Spleen (tissue), 7 donors: ENCODE data around the gene CHMP4A.

Experiments
- POLR2A ChIP-seq, 3 donors: fragments of 450-650 bp; IDR thresholded peaks; one replicate each; pipeline ENCODE4 v1.5.1; 2017; ENCODE audit warnings: antibody characterized with exemption in 3 of 3, mild to moderate bottlenecking in 1 of 3
- POLR2AphosphoS5 ChIP-seq, 3 donors: sonication (generic); formaldehyde crosslinking; IDR thresholded peaks; one replicate each; pipeline ENCODE4 v1.5.1; 2017; ENCODE audit warnings: antibody characterized with exemption in 3 of 3
- TF ChIP-seq, protein P1 (sequence below), 11 experiments: fragments of 200-600 bp in 7 of 11; fragments of 450-650 bp in 4 of 11; sonication (generic) in 4 of 11; IDR thresholded peaks in 8 of 11; conservative IDR thresholded peaks in 3 of 11; 1 replicate in 7 of 11; 2 replicates in 4 of 11; pipeline versions ENCODE4 v1.4.0 to v1.8.0; 2016 to 2021; ENCODE audit warnings: antibody characterized with exemption in 11 of 11, inconsistent platforms in 4 of 11, mild to moderate bottlenecking in 1 of 11
- donor health status: DM: no; HTN: no; CAD: no; lungs with moderate emphysema.
- donor health status: DM: no; HTN: no; CAD: no.
- donor health status: DM: no; HTN: no; CAD: no.

GRCh38 chr14:24172261-24172860 is 40.9 kb downstream of the CHMP4A start:
- TF ChIP-seq POLR2A (IDR thresholded peaks at IDR 0.05) (no peak), POLR2AphosphoS5 (IDR thresholded peaks at IDR 0.05) (no peak)
- TF ChIP-seq, protein P1, sequence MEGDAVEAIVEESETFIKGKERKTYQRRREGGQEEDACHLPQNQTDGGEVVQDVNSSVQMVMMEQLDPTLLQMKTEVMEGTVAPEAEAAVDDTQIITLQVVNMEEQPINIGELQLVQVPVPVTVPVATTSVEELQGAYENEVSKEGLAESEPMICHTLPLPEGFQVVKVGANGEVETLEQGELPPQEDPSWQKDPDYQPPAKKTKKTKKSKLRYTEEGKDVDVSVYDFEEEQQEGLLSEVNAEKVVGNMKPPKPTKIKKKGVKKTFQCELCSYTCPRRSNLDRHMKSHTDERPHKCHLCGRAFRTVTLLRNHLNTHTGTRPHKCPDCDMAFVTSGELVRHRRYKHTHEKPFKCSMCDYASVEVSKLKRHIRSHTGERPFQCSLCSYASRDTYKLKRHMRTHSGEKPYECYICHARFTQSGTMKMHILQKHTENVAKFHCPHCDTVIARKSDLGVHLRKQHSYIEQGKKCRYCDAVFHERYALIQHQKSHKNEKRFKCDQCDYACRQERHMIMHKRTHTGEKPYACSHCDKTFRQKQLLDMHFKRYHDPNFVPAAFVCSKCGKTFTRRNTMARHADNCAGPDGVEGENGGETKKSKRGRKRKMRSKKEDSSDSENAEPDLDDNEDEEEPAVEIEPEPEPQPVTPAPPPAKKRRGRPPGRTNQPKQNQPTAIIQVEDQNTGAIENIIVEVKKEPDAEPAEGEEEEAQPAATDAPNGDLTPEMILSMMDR (IDR thresholded peaks at IDR 0.05 in 8 of 11, conservative IDR thresholded peaks at IDR 0.05 in 3 of 11) = no peak
